H1 (cell line): ENCODE measurements around the gene PPIA. TPM values are rescaled to one million over a fixed set of nuclear protein-coding genes. Genes with fewer than 3 reads are reported as not detected.
"Not testable (repeated sequence)": the region's sequence is repeated elsewhere in the genome, so short reads cannot be mapped to it uniquely, and the experiment has no call there.

Experiments used
- CTCF ChIA-PET: fragments of 300-600 bp; sonication (Branson Sonifier 250); formaldehyde crosslinking; loops from one replicate; lab custom pipeline; 2021; ENCODE audit not compliant: partially characterized antibody; lab: Charles Lee
- POLR2A ChIA-PET: fragments of 300-600 bp; sonication (Branson Sonifier 250); formaldehyde crosslinking; loops from one replicate; lab custom pipeline; 2021; ENCODE audit warnings: inconsistent platforms; ENCODE audit not compliant: partially characterized antibody; lab: Charles Lee
- DNase-seq, 2 experiments: peaks; one replicate each; pipeline versions ENCODE4 v3.0.0 to v3.0.0-alpha.2; 2010 to 2022; ENCODE audit warnings: low spot score in 2 of 2, low read depth in 1 of 2, mixed read lengths in 1 of 2
- FAIRE-seq: peaks from 2 replicates; lab custom pipeline; 2011; peaks lifted over from hg19 to GRCh38; lab: Jason Lieb, UNC
- H2AFZ ChIP-seq: 2 replicates; pipeline ENCODE4 v1.8.1; 2012; ENCODE audit warnings: low read length, inconsistent platforms
- H2AK5ac ChIP-seq: 2 replicates; pipeline ENCODE4 v1.6.1; 2013; ENCODE audit warnings: low read depth, low read length
- H2BK120ac ChIP-seq: replicated peaks from 2 replicates; pipeline ENCODE3; 2013; ENCODE audit warnings: low read depth, low read length, inconsistent platforms
- H2BK12ac ChIP-seq: 2 replicates; pipeline ENCODE4 v1.6.1; 2013; ENCODE audit warnings: low read depth, low read length
- H2BK15ac ChIP-seq: 2 replicates; pipeline ENCODE4 v1.6.1; 2013; ENCODE audit warnings: low read length
- H2BK20ac ChIP-seq: 2 replicates; pipeline ENCODE4 v1.6.1; 2013; ENCODE audit warnings: low read length
- H2BK5ac ChIP-seq: 2 replicates; pipeline ENCODE4 v1.6.1; 2013; ENCODE audit warnings: low read depth, low read length
- H3K14ac ChIP-seq: 2 replicates; pipeline ENCODE4 v1.6.1; 2013; ENCODE audit warnings: inconsistent platforms; ENCODE audit not compliant: insufficient read length
- H3K18ac ChIP-seq: 2 replicates; pipeline ENCODE4 v1.6.1; 2013; ENCODE audit warnings: low read length; ENCODE audit errors: extremely low read depth
- H3K23ac ChIP-seq: 2 replicates; pipeline ENCODE4 v1.6.1; 2013; ENCODE audit warnings: inconsistent platforms; ENCODE audit not compliant: insufficient read length
- H3K23me2 ChIP-seq: 2 replicates; pipeline ENCODE4 v1.6.1; 2013; ENCODE audit warnings: low read depth, low read length
- H3K27ac ChIP-seq: 2 replicates; pipeline ENCODE4 v1.6.1; 2011; ENCODE audit warnings: low read depth, low read length, inconsistent platforms
- H3K27me3 ChIP-seq, 4 experiments: replicated peaks in 1 of 4; 1 replicate in 1 of 4; 2 replicates in 3 of 4; pipeline versions ENCODE4 v1.6.1 to v1.8.1; 2011 to 2013; ENCODE audit warnings: low read length in 3 of 4, mild to moderate bottlenecking in 3 of 4, inconsistent platforms in 2 of 4, mixed read lengths in 2 of 4, moderate library complexity in 1 of 4; ENCODE audit not compliant: control insufficient read depth in 3 of 4, insufficient read depth in 3 of 4; ENCODE audit errors: extremely low read depth in 1 of 4
- H3K36me3 ChIP-seq, 4 experiments: 2 replicates each; pipeline versions ENCODE4 v1.6.1 to v1.8.1; 2011 to 2013; ENCODE audit warnings: mild to moderate bottlenecking in 4 of 4, low read length in 3 of 4, moderate library complexity in 2 of 4, control low read depth in 1 of 4, inconsistent platforms in 1 of 4; ENCODE audit not compliant: insufficient read depth in 4 of 4, control insufficient read depth in 2 of 4
- H3K4ac ChIP-seq: replicated peaks from 2 replicates; pipeline ENCODE3; 2013; ENCODE audit warnings: low read length, low read depth, mixed read lengths, inconsistent platforms; ENCODE audit not compliant: insufficient read length
- H3K4me1 ChIP-seq, 4 experiments: replicated peaks in 1 of 4; 1 replicate in 1 of 4; 2 replicates in 3 of 4; pipeline versions ENCODE4 v1.6.1 to v1.8.1; 2011 to 2013; ENCODE audit warnings: low read length in 3 of 4, inconsistent platforms in 2 of 4, mixed read lengths in 1 of 4; ENCODE audit not compliant: insufficient read depth in 4 of 4, control insufficient read depth in 3 of 4
- H3K4me2 ChIP-seq, 2 experiments: 2 replicates each; pipeline versions ENCODE4 v1.6.1 to v1.8.1; 2011 to 2013; ENCODE audit warnings: low read depth in 2 of 2, low read length in 2 of 2, control low read depth in 1 of 2, inconsistent platforms in 1 of 2, mild to moderate bottlenecking in 1 of 2; ENCODE audit not compliant: insufficient read depth in 1 of 2
- H3K4me3 ChIP-seq, 4 experiments: fragments of 200-600, 300-600 bp in 1 of 4; sonication (generic), shearing (Covaris generic), sonication (Bioruptor Twin) in 1 of 4; 2 replicates each; pipeline versions ENCODE4 v1.5.1 to v1.8.1; 2011 to 2016; ENCODE audit warnings: low read length in 4 of 4, low read depth in 3 of 4, control low read depth in 2 of 4, inconsistent platforms in 2 of 4, mild to moderate bottlenecking in 2 of 4, mixed read lengths in 1 of 4, moderate library complexity in 1 of 4; ENCODE audit not compliant: insufficient read depth in 2 of 4; ENCODE audit errors: extremely low read depth in 1 of 4
- H3K56ac ChIP-seq: replicated peaks from 2 replicates; pipeline ENCODE3; 2013; ENCODE audit warnings: low read depth, mild to moderate bottlenecking, mixed read lengths, low read length, inconsistent platforms; ENCODE audit not compliant: insufficient read length
- H3K79me1 ChIP-seq: 2 replicates; pipeline ENCODE4 v1.6.1; 2013; ENCODE audit warnings: low read depth, low read length, control low read depth
- H3K79me2 ChIP-seq, 2 experiments: 2 replicates each; pipeline versions ENCODE4 v1.6.1 to v1.8.1; 2012 to 2013; ENCODE audit warnings: low read length in 2 of 2, mild to moderate bottlenecking in 2 of 2, inconsistent platforms in 1 of 2; ENCODE audit not compliant: insufficient read depth in 2 of 2, control insufficient read depth in 1 of 2
- H3K9ac ChIP-seq, 4 experiments: replicated peaks in 1 of 4; 1 replicate in 1 of 4; 2 replicates in 3 of 4; pipeline versions ENCODE4 v1.6.1 to v1.8.1; 2011 to 2013; ENCODE audit warnings: low read depth in 3 of 4, low read length in 3 of 4, control low read depth in 2 of 4, mild to moderate bottlenecking in 2 of 4, moderate library complexity in 2 of 4, inconsistent platforms in 1 of 4; ENCODE audit errors: extremely low read depth in 1 of 4
- H3K9me3 ChIP-seq, 2 experiments: 2 replicates each; pipeline versions ENCODE4 v1.6.1 to v1.8.1; 2012 to 2013; ENCODE audit warnings: mild to moderate bottlenecking in 2 of 2, moderate library complexity in 2 of 2, control low read depth in 1 of 2, inconsistent platforms in 1 of 2, low read depth in 1 of 2, low read length in 1 of 2, mixed read lengths in 1 of 2; ENCODE audit not compliant: insufficient read depth in 2 of 2
- H4K20me1 ChIP-seq, 2 experiments: replicated peaks in 1 of 2; 2 replicates each; pipeline versions ENCODE3 to v1.8.1; 2011 to 2013; ENCODE audit warnings: inconsistent platforms in 2 of 2, low read length in 2 of 2, mild to moderate bottlenecking in 1 of 2; ENCODE audit not compliant: insufficient read depth in 2 of 2, control insufficient read depth in 1 of 2
- H4K5ac ChIP-seq: 2 replicates; pipeline ENCODE4 v1.6.1; 2013; ENCODE audit warnings: low read length, low read depth, mixed read lengths, inconsistent platforms; ENCODE audit not compliant: insufficient read length
- H4K8ac ChIP-seq: 2 replicates; pipeline ENCODE4 v1.8.0; 2013; ENCODE audit warnings: mild to moderate bottlenecking, moderate library complexity, low read length, inconsistent platforms; ENCODE audit not compliant: insufficient read depth; ENCODE audit errors: extremely low read depth
- H4K91ac ChIP-seq: replicated peaks from 2 replicates; pipeline ENCODE3; 2013; ENCODE audit warnings: low read length, mixed read lengths, inconsistent platforms; ENCODE audit not compliant: insufficient read length
- WGBS, 2 experiments: shearing (Covaris generic) in 1 of 2; methylation state at CpG; one replicate each; pipeline versions ENCODE4 v1.1.6 to v1.1.7; 2013 to 2015; ENCODE audit warnings: low lambda C conversion rate in 2 of 2, mixed read lengths in 2 of 2, inconsistent platforms in 1 of 2, low coverage in 1 of 2, missing lambda C conversion rate in 1 of 2; ENCODE audit not compliant: insufficient replicate concordance in 2 of 2, insufficient coverage in 1 of 2, insufficient read length in 1 of 2; ENCODE audit errors: extremely low coverage in 1 of 2, missing lambda C conversion rate in 1 of 2; 5-methylcytosine and 5-hydroxymethylcytosine counted together
- polyA plus RNA-seq, 7 experiments: library from polyadenylated mRNA; depleted of rRNA in 3 of 7; stranded (reverse) in 5 of 7; unstranded in 2 of 7; fragments of >200 nt in 5 of 7; fragments of 200-250 nt in 2 of 7; gene quantifications; 1 replicate in 5 of 7; 2 replicates in 1 of 7; 4 replicates in 1 of 7; pipeline versions ENCODE4 v1.2.1 to v1.2.3, GENCODE V29; 2011 to 2013; ENCODE audit warnings: missing spikeins in 2 of 7, mixed read lengths in 2 of 7
- total RNA-seq: library from RNA; stranded (reverse); fragmentation: NEBNext Ultra II Directional; extraction: Animal tissue kit (Norgen Biotek cat#: 25700); gene quantifications from 2 replicates; pipeline ENCODE4 v1.2.1, GENCODE V29; 2021

The PPIA gene
- total and polyA plus RNA-seq, 2 of the 8 experiments (the other 6 are each of a cell fraction or from before 2014, with no cell fraction given) = 2,865 to 5,394 TPM

GRCh38 chr7:44846390-44846789 is 49.9 kb downstream of the PPIA start:
- Histone ChIP-seq H3K4me2 (peak overlapping the region; percentile 4 to 74), H3K4me3 (peak overlapping the region in 3 of 4 experiments; percentile 77 to 93 (median 93); a peak in 5 of 8 replicates), H3K79me2 (peaks cover 24 to 61% of the 10 kb centered on the region in 2 experiments), H3K36me3 (peaks cover 0 to 13% (median 0%) of the 10 kb centered on the region in 4 experiments; a peak in 2 of 8 replicates)
- not testable (repeated sequence) for H2BK20ac ChIP-seq, H2BK120ac ChIP-seq, DNase-seq, H3K4me1 ChIP-seq, H2BK15ac ChIP-seq, H3K14ac ChIP-seq, H3K79me1 ChIP-seq, FAIRE-seq, H3K9me3 ChIP-seq, H3K23ac ChIP-seq, H3K27ac ChIP-seq, H3K9ac ChIP-seq, H3K56ac ChIP-seq, H2AK5ac ChIP-seq, H2BK5ac ChIP-seq, H4K91ac ChIP-seq, H2AFZ ChIP-seq, H3K23me2 ChIP-seq, H3K27me3 ChIP-seq, H3K18ac ChIP-seq, H4K8ac ChIP-seq, H2BK12ac ChIP-seq, H4K5ac ChIP-seq, H4K20me1 ChIP-seq, H3K4ac ChIP-seq
- ChIA-PET POLR2A (interaction anchor here (0.7 to 7.8 kb wide), 13 partner anchors 9 to 342 kb away, joined by 3 to 53 read pairs (median 8); partner anchors contain the start of genes PPIA and PURB), CTCF (interaction anchor here (0.7 to 2.5 kb wide), 10 partner anchors 12 to 281 kb away, joined by 3 to 12 read pairs (median 3); no protein-coding TSS in a partner anchor)
- 87% methylated on average over 11 of the region's 11 CpGs; no CpG with 5 or more reads in 1 of the 2 experiments for WGBS, 2 experiments
